ENCODE data around the gene FAM181A.

The FAM181A gene

DNA sequence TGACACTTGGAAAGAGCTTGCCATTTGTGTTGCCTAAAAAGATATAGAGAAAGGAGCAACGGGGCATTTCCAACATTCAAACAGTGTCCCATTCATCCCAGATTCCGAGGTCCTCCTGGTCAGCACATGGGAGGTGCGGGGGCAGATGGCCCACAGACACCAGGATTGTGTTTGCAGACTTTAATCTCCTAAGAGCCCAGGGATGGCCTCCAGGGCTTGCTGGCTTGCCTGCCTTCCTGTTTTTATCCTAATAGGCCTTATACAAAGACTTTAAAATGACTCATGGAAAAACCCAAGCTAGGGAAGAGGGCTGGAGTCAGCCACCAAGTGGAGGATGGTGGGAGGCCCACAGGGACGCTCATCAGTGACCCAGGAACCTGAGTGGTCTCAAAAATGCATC is 21.5 kb upstream of the FAM181A start:
- DNase-seq, result no peak

DNA sequence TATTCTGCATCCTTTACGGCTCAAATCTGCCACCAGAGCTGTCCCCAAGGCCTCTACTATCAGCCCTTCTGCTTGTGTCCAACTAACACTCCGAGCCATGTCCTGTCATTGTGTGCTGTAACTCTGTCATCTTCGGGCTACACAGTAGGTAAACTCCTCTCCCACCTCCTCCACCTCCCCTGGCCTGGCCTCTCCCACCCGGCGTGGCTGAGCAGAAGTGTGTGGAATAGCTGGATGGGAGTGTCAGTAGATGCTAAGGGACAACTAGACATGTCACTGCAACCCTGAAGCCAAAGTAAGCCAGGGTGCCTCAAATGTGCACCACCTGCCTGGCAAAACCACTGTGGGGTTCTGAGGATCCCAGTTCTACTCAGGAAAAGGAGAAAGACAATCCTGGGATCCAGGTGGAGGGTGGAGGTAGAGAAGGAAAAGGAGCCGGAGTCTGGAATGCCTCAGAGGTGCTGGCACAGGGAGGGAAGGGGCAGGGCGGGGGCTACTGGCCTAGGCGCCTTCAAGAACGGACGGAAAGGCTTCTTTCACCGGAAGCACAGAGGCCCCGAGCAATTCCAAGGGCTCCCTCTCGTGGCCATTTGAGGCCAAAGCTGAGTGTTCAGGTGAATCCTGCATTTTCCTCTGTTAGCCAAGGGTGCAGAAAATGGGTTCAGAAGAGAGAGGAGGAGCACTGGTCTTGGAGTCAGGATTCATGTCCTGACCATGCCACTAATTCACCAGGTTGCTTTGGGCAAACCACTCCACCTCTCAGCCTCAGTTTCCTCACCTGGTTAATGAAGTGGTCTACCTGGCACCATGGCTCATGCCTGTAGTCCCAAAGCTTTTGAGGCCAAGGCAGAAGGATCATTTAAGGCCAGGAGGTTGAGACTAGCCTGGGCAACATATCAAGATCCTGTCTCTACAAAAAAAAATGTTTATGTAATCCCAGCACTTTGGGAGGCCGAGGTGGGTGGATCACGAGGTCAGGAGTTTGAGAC is 20.5 kb upstream of the FAM181A start:
- peak; percentile 83 for DNase-seq

DNA sequence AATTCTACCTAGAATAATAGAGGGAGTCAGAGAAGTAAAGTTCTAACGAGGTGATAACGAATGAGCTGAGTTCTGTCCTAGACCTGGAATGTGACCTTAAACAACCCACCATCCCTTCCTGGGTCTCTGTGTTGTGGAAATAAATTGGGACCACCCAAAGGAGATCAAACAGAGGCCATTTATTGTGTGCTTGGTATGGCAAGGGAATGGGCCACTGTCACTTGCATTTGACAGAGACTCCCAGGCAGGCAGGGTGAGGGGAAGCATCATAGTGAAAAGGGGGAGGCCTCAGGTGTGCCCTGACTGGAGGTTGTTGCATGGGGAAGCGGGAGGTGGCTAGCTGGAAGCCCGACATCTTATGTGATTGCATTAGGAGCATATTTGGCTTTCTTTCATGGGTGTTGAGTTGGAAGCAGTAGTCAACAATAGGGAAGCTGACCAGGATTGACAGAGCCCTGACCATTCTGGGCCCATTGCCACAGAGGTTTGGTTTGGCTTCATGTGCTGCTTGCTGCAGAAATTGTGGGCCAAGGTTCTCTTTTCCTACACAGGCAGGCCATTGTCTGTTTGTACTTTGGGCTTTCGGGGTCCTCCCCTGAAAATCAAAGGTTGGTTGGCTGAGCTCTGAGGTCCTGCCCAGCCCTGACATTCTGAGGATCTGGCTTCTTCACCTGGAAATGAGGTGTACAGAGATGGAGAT is 17.6 kb upstream of the FAM181A start:
- DNase-seq, result no peak

GRCh38 chr14:93911975-93912615 is 15.0 kb upstream of the FAM181A start:
- no peak for DNase-seq

- DNase-seq, result no peak
Measured at GRCh38 chr14:93912782-93913181, 14.4 kb upstream of the FAM181A start.

DNA sequence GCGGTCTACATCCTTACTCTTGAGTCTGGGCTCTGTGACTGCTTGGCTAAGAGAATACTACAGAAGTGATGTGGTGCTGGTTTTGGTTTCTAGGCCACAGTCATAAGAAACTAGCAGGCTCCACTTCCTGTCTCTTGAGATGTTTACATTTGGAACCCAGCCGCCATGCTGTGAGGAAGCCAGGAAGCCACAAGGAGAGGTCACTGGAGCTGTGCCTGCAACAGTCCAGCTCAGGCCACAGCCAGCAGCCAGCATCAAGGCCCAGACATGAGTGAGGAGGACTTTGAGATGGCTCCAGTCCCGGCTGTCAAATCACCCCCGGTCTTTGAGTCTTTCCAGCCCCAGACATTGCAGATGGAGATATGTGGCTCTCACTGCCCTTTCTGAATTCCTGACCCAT is 12.9 kb upstream of the FAM181A start:
- peak; percentile 70 for DNase-seq

DNA sequence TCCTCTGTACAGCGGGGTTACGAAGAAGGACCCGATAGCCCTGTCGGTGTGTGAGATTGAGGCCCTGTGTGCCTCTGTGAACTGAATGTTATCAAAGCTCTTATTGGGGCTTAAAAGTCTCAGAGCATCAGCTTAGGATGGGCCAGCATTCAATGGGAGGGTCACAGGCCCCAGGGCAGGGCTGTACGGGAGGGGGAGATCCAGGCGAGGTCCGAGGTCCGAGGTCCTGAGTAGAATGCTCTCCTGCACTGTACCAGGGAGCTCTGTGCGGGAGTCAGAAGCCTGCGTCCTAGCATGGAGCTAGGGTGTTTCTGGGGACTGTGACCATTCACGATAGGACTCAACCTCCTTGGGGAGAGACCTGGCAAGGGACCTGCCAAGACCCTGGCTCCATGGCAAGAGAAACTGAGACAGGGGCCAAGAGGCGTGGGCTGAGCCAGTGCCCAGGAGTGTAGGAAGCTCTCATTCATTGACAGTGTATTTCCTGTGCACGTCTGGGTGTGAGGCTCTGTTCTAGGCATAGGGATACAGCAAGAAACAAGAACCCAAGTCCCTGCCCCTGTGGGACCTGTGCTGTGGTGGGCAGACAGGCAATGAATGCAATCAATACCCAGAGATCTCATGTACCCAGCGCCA is 12.0 kb upstream of the FAM181A start:
- no peak for DNase-seq

- DNase-seq, result no peak
Measured at GRCh38 chr14:93915800-93916199, 11.3 kb upstream of the FAM181A start.

GRCh38 chr14:93916498-93916897 is 10.6 kb upstream of the FAM181A start:
- DNase-seq, result no peak

DNA sequence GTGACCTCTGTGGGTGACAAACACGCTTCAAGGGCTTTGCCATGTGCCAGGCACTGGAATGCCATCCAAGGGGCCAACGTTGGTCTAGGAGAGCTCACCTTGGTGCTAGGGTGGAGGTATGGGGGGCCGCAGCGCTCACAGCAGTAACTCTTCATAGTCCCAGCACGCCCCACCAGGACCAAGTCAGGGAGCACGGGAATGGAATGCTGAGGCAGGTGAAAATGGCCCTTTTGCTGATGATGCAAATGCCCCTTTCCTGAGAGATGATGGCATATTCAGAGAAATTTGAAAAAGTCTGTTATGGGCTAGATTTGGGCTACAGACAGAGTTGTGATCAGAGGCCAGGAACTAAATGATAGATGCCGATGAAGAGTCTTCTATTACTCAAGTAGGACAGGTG is 10.0 kb upstream of the FAM181A start:
- DNase-seq, result no peak

- DNase-seq, result no peak
Measured at GRCh38 chr14:93921001-93921806, 5.9 kb upstream of the FAM181A start.

DNA sequence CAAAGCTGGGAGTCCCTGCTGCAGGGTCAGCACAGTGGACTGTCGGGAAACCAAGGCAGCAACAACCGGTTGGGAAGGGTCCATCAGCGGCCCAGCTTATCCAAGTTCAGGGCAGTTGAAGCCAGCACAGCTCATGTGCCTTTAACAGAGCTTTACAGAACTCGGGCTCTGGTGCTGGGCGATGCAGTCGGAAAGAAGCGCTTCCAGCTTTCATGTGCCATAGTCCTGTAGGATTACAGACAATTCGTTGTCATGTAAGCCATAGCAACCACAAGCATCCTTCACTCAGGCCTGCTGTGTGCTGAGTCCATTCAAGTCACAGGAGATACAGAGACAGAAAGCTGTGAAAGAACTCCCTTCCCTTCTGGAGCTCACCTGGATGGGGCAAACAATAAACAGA is 3.5 kb upstream of the FAM181A start:
- no peak for DNase-seq

DNA sequence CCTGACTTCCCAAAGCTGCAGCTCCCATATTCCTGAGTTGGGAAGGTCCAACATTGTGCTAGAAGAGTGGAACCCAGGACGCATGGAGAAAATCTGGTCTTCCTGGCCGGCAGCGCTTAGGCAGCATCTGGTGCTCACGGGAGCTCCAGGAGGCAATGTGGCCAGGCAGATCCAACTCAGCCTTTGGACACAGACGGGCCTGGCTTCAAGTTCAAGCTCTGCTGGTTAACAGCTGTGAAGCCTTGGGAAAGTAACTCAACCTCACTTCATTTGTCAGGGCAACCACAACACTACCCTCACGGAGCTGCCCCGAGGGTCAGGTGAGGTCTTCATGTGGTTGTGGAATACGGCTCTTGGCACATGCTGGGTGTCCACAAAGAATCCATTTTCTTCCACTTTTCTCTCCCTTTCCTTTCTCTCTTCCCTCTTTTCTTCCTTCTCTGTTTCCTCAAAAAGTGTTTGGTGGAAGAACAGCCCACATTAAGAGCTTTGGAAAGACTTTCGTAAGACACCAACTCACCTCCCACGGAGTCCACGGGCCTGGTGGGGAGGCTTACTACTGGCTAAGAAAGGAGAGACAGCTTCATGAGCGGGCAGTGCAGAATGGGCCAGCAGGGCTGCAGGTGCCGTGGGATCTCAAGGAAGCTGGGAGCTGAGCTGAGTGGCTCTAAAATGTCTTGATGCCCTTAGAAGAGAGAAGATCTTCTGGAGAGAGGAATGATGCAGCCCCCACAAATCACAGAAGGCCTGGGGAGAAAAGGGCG is 2.4 kb upstream of the FAM181A start:
- no peak for DNase-seq

DNA sequence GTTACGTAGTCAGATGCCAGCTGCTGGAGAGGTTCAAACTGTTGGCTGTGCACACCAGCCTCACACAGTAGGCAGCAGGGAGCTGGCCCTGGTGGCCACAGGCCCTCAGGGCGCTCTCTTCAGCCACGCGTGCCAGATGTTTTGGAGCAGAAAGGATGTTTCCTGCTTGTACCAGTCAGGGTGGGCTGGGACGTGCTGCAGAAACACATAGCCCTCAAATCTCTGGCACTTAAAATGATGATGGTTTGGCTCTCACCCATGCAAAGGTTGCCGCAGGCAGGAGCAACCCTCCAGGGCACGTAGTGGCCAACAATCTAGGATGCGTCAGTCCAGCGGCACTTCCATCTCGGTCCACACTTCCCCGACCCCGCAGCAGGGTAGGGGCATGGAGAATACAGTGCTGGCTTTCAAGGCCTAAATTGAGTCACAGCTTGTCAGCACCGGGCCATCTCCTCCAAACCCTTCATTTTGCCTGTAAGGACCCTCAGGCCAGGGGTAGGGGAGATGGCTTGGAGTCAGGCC is 1.7 kb upstream of the FAM181A start:
- DNase-seq, result no peak

DNA sequence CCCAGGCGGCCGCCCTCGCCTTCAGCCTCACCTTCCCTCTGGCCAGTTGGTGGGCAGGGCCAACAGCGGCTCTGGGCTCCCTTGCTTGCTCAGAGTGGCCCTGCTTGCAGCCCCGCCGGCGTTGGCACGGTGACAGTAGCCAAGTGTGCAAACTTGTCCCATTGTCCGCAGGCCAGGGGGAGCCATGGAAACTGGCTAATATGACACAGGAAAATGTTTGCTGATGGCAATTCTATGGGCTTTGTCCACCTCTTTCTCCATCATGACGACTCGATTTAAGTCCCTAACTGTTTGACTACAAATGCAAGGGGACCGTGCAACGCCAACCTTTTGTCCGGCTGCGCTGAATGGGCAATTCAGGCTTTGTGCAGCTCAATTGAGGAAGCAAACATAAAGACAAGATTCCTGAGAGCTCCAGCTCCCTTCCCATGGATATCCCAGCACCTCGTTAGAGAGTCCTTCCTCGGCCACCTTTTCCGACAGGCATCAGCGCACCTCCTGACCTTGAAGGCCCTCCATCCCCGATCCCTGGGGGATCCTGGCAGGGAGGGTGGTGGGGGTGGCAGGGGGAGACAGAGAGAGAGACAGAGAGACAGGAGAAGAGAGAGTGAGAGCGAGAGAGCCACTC is 785 bp upstream of the FAM181A start:
- no peak for DNase-seq

DNA sequence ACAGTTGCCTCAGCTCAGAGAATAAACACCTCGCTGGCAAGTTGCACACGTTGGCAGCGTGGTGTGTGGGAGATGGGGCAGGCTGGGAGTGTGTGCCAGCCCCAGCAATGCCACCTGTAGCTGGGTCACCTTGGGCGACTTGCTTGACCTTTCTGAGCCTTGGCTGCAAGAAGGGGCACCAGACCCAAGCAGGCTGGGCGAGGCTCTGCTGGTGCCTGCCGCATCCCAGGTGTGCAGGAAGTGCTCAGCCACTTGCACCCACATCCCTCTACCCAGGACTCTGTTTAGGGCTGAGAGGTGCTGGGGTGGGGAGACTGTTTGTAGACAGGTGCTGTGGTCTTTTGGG is 629 bp downstream of the FAM181A start:
- no peak for DNase-seq

GRCh38 chr14:93928184-93929047 is 1.3 kb downstream of the FAM181A start:
- no peak for DNase-seq

DNA sequence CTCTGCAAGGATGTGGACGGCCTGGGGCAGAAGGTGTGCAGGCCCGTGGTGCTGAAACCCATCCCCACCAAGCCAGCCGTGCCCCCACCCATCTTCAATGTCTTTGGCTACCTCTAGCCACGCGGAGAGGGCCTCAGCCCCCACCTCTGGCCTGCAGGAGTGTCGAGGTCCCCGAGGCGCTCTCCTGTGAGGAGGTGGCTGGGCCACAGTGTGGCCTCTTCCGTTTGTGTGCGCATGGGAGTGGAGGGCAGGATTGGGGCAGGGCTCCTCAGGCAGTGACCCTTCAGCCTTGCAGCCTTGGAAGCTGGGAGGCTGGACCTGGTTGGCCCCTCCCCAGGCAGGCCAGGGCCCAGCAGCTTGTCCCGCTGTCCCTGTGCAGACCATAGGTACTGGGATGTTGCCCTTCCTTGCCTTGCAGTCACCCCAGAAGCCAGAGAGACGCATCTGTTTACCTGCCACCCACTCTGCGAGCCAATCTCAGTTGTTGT is 1.9 kb downstream of the FAM181A start:
- DNase-seq, result no peak

GRCh38 chr14:93929657-93930056 is 2.5 kb downstream of the FAM181A start:
- no peak for DNase-seq
